Cerebellar nuclear complex (tissue), 1 donor: ENCODE results near the gene PRSS38.

Experiments used
- DNase-seq, 2 experiments: peaks; one replicate each; lab custom pipeline; 2025; lab: John Stamatoyannopoulos, UW

Gene PRSS38

GRCh38 chr1:227815468-227816409 is at the start of gene PRSS38:
TSS of gene PRSS38 (plus strand) at chr1:227815675. CDS start at chr1:227815717, 42 bp downstream.
- DNase-seq: no peak

GRCh38 chr1:227766015-227766634 is 49.4 kb upstream of the PRSS38 start:
- DNase-seq: no peak

DNA sequence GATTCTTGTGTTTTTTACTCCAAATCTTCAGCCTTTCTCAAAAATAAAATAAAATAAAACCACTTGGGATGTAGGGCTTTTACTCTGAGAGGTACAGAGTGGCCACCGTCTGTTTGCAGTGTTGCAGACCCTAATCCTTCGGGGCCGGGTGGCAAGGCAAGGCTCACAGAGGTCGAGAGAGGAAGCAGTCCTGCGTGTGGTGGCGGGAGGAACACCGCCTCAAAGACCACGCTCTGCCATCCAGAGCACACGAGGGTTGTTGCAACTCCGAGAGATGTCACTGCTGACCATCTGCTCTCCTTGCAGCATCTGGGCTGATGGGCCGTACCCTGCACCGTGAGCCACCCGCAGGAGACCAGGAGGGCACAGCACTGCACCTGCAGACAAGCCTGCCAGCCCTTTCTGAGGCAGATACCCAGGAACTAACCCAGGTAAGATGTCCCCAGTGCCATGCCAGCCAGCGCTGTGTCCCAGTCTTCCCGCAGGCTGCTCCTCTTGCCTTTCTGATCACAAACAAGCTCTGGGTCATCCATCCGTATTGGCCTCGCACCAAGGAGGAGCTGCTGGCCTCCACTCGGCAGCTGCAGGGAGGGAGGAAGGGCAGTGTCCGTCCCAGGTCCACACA is 48.7 kb upstream of the PRSS38 start:
- no peak for DNase-seq

GRCh38 chr1:227767401-227768124 is 47.9 kb upstream of the PRSS38 start:
- no peak for DNase-seq

DNA sequence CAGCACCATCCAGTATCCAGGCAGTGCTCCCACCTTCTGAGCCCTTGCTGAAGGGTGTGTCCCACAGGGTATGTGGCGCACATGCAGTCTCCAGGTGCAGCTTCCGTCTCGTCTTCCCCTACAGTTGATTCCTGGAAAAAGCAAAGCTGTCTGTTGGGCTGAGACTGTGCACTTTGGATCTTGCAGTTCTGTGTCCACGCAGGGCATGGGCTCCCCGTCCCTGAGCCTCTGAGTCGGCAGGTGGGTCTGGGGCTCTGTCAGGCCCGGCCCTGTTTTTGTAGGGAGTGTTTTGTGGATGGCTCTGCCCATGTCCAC is 47.4 kb upstream of the PRSS38 start:
- no peak for DNase-seq

- no peak for DNase-seq
These were observed 46.8 kb upstream of the PRSS38 start for GRCh38 chr1:227768640-227769039.

GRCh38 chr1:227769047-227769935 is 46.2 kb upstream of the PRSS38 start:
- DNase-seq: no peak

DNA sequence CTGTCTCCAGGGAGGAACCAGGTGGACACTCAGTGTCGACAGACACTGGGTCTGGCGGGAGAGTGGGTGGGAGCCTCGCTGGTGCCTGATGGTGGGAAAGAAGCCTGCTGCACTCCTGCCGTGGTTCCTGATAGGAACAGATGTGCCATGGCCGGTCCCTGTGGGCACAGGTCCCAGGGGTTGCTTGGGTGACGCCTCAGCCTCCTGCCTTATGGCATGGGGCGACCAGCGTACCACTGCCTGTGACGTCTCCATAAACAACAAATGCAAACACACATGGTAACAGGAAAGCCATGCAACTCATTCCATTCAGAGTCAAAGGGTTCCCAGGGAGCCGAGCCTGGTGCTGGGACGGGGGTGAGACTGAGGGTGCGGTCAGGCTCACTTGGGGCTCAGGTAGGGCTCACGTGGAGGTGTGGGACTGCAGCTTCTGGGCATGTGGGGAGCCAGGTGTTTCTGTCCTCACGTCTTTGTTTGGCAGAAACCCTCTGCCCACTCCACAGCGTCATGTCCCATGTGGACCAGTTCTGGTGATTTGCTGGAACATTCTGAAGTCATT is 45.5 kb upstream of the PRSS38 start:
- no peak for DNase-seq

GRCh38 chr1:227770812-227771211 is 44.7 kb upstream of the PRSS38 start:
- no peak for DNase-seq

GRCh38 chr1:227771326-227771725 is 44.1 kb upstream of the PRSS38 start:
- no peak for DNase-seq

GRCh38 chr1:227771771-227772170 is 43.7 kb upstream of the PRSS38 start:
- DNase-seq: no peak

- no peak for DNase-seq
These were observed 41.9 kb upstream of the PRSS38 start for GRCh38 chr1:227773558-227773957.

GRCh38 chr1:227774051-227774731 is 41.3 kb upstream of the PRSS38 start:
- DNase-seq: no peak

DNA sequence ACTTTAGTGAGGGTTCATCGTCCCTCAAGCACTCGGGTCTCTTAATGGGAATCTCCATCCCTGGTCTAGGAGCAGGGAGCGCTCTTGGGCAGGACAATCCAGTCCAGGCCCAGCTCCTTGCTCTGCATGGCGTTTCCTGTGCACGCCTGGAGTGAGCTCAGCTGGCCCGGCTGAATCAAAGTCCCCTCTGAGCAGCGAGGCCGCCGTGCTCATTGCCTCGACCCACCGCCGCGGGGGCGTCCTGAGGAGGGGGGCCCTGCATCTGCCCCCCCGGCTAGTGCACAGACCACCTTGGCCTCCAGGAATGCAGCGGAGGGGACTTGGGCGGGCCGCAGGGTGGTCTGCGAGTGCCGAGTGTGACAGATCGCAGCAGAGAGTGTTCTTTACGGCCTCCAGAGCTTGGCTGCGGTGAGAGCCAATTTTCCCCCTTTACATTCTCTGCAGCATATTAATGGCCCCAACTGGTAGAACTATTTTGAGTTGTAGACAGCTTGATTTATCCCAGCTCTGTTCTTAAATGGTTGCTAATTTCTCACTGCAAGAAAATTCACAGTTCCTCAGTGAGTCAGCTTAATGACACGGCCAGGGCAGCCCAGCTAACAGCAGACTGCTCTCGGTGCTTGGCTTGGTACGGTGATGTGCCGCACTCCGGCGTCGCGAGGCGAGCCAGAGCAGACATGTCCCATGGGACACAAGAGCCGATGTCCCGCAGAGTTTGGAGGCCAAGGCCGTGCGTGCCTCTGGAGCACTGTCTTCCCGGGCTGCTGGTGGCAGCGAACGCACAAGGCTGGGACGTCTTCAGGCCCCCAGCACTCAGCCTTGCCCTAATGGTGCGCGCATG is 40.4 kb upstream of the PRSS38 start:
- no peak for DNase-seq

- no peak for DNase-seq
These were observed 39.6 kb upstream of the PRSS38 start for GRCh38 chr1:227775841-227776240.

DNA sequence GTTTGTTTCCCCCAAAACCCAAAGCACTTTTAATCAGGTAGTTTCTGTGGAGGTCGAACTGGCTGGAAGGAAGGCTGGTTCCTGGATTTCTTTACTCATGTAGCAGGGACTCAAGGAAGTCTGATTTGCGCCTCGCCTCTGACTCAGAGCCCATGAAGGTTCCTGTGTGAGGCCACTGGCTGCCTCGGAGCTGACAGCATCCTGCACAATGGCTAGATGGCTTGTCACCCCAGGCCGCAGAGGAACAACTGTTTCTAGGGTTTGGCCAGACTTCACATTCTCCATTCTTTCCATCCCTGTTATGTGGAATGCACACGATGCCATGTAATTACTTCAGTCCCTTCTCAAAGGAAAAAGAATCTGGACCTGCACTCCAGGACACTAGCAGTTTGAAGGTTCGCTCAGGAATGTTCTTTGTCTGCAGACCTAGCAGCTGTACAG is 39.1 kb upstream of the PRSS38 start:
- DNase-seq: no peak

DNA sequence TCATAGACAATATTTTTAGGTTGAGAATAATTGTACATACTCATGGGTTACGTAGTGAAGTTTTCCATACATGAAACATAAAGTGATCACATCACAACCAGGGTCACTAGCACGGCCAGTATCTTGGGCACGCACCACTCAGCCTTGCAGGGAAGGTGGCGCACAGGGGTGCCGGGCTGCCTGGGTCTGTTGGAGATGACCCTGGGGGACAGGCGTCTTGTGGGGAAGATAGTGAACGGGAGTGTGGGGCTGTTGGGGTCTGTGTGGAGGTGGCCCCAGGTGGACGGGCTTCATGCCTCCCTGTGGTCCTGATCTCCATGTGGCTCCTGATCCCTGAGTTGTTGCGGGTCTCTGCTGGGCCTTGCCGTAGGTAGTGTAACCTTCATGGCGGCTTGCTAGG is 38.3 kb upstream of the PRSS38 start:
- no peak for DNase-seq

GRCh38 chr1:227777646-227778045 is 37.8 kb upstream of the PRSS38 start:
- DNase-seq: no peak

DNA sequence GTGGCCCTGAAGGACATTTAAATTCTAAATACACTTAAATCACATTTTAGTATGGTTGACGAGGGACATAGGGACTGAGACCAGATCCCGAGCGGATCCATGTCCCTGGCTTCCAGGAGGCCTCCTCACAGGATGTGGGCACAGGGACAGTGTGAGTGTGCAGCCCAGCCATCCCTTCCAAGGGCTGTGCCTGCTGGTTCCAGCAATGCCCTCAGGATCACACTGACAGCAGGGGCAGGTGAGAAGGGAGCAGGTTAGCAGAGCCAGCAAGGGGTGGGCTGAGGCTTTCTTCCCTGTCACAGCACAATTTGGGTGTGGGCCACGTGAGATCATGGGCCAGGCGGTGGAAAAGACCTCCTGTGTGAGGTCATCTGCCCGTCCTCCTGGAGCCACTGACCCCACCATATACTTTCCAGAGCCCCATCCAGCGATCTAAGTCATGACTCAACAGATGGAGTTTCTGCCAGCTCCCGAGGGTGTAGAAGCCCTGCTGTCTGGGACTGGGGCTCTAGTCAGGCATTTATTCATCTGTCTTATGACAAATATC is 37.0 kb upstream of the PRSS38 start:
- DNase-seq: no peak
